Stomach (tissue), 9 donors: ENCODE data around the gene SERINC3. TPM values are rescaled to one million over a fixed set of nuclear protein-coding genes. Genes with fewer than 3 reads are reported as not detected.

ENCODE experiments used
- DNase-seq, 2 donors: peaks; one replicate each; pipeline versions ENCODE4 v3.0.0 to v3.0.0-alpha.2; 2013 to 2019
- H3K27ac ChIP-seq, 5 donors: fragments of 200-600 bp in 4 of 5; sonication (generic) in 4 of 5; one replicate each; pipeline ENCODE4 v1.5.1; 2013 to 2019; ENCODE audit warnings: mild to moderate bottlenecking in 1 of 5, moderate library complexity in 1 of 5
- H3K27me3 ChIP-seq, 3 donors: fragments of 200-600 bp; sonication (generic); one replicate each; pipeline ENCODE4 v1.5.1; 2017 to 2019; ENCODE audit warnings: mixed run types in 1 of 3
- H3K36me3 ChIP-seq, 4 donors: fragments of 200-600 bp; sonication (generic); 1 replicate in 3 of 4; 2 replicates in 1 of 4; pipeline ENCODE4 v1.5.1; 2016 to 2019
- H3K4me1 ChIP-seq, 4 donors: fragments of 200-600 bp; sonication (generic); one replicate each; pipeline ENCODE4 v1.5.1; 2016 to 2019
- H3K4me3 ChIP-seq, 4 donors: fragments of 200-600 bp; sonication (generic) in 3 of 4; one replicate each; pipeline ENCODE4 v1.5.1; 2016 to 2019; ENCODE audit warnings: mild to moderate bottlenecking in 1 of 4
- H3K9me3 ChIP-seq, 4 donors: fragments of 200-600 bp; sonication (generic); one replicate each; pipeline ENCODE4 v1.5.1; 2016 to 2019
- EP300 ChIP-seq: sonication (generic); formaldehyde crosslinking; IDR thresholded peaks from one replicate; pipeline ENCODE4 v1.6.1; 2017; ENCODE audit warnings: antibody characterized with exemption
- POLR2A ChIP-seq, 4 donors: fragments of 450-650 bp; IDR thresholded peaks; one replicate each; pipeline ENCODE4 v1.6.1; 2016; ENCODE audit warnings: antibody characterized with exemption in 4 of 4, control low read depth in 2 of 4, mild to moderate bottlenecking in 1 of 4, moderate library complexity in 1 of 4
- POLR2AphosphoS5 ChIP-seq, 3 donors: sonication (generic); formaldehyde crosslinking; IDR thresholded peaks; one replicate each; pipeline ENCODE4 v1.6.1; 2016; ENCODE audit warnings: antibody characterized with exemption in 3 of 3
- WGBS, 5 donors: extraction: QIAGEN DNeasy Blood & Tissue Kit in 3 of 5; methylation state at CpG; one replicate each; pipeline versions ENCODE4 v1.1.5 to v1.1.7; 2013 to 2018; 5-methylcytosine and 5-hydroxymethylcytosine counted together
- intact Hi-C: fragments of 100-400 bp; cut with DNase I; formaldehyde crosslinking; loops from one replicate; pipeline ENCODE4 v1.15.1; 2023; ENCODE audit warnings: low total_unique reads
- polyA plus RNA-seq, 3 donors: library from polyadenylated mRNA; stranded (reverse); fragments of 200-250 nt; gene quantifications; one replicate each; pipeline ENCODE4 v1.2.3, GENCODE V29; 2013
- total RNA-seq, 5 donors: library from RNA; depleted of rRNA; stranded (reverse); fragments of >200 nt; gene quantifications; one replicate each; pipeline versions ENCODE4 v1.1.0 to v1.2.3, GENCODE V29; 2014 to 2016
- TF ChIP-seq, protein P1 (sequence below), 7 experiments: fragments of 450-650 bp in 4 of 7; fragments of 200-600 bp in 3 of 7; sonication (generic) in 3 of 7; IDR thresholded peaks; one replicate each; pipeline ENCODE4 v1.5.1; 2016 to 2019; ENCODE audit warnings: antibody characterized with exemption in 7 of 7, control low read depth in 2 of 7, mild to moderate bottlenecking in 1 of 7
- donor health status: healthy with polysubstance abuse.
- donor health status: Bipolar disorder and iron deficiency.
- donor health status: healthy.

Gene SERINC3
- total and polyA plus RNA-seq, 8 donors, result 9.6 to 109 (median 42.9) TPM

DNA sequence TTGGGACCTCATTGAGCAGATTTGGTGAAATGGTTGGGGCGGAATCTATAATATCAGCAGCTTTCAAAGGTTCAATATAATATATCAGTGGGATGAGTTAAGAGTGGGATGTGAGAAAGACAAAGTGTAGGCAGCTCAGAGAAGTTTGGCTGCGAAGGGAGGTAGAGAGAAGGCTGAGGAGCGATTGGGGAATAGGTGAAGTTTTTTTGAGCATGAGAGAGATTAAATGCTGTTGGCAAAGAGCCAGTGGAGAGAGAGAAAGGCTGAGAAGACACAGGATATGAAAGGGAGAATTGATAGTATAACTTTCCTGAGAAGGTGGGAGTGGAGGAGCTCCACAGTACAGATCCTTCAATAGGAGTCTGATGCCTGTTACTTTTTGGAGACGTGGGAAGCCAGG, 12.1 kb upstream of the SERINC3 start:
- Histone ChIP-seq H3K4me3 (no peak overlapping the region), H3K27me3 (no peaks in the 10 kb centered on the region), H3K36me3 (no peaks in the 10 kb centered on the region), H3K4me1 (peaks cover 10 to 49% (median 31%) of the 10 kb centered on the region in 4 donors), H3K9me3 (no peaks in the 10 kb centered on the region), H3K27ac (no peak overlapping the region)
- DNase-seq, result no peak
- no peak for TF ChIP-seq POLR2A (IDR thresholded peaks at IDR 0.05)
- TF ChIP-seq POLR2AphosphoS5 (IDR thresholded peaks at IDR 0.05), result no peak
- TF ChIP-seq, protein P1, sequence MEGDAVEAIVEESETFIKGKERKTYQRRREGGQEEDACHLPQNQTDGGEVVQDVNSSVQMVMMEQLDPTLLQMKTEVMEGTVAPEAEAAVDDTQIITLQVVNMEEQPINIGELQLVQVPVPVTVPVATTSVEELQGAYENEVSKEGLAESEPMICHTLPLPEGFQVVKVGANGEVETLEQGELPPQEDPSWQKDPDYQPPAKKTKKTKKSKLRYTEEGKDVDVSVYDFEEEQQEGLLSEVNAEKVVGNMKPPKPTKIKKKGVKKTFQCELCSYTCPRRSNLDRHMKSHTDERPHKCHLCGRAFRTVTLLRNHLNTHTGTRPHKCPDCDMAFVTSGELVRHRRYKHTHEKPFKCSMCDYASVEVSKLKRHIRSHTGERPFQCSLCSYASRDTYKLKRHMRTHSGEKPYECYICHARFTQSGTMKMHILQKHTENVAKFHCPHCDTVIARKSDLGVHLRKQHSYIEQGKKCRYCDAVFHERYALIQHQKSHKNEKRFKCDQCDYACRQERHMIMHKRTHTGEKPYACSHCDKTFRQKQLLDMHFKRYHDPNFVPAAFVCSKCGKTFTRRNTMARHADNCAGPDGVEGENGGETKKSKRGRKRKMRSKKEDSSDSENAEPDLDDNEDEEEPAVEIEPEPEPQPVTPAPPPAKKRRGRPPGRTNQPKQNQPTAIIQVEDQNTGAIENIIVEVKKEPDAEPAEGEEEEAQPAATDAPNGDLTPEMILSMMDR (IDR thresholded peaks at IDR 0.05), result no peak
- no peak for TF ChIP-seq EP300
- 73 to 81% (median 75%) methylated on average over 4 of the region's 4 CpGs for WGBS, 5 donors
- intact Hi-C loops, result no loop called here

DNA sequence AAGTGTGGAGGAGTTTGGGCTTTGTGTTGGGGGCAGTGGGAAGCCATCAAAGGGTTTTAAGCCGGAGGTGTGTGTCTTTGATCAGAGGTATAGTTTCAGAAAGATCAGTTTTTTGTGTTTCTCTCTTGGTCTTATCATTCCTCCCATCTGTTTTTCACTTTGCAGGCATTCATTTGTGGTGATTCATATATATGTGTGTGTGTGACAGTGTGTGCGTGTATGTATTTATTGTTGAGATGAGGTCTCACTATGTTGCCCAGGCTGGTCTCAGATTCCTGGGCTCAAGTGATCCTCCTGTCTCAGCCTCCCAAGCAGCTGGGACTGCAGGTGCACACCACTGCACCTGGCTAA, 11.1 kb upstream of the SERINC3 start:
- intact Hi-C loops, result no loop called here
- no peak for TF ChIP-seq EP300
- TF ChIP-seq POLR2A (IDR thresholded peaks at IDR 0.05), result no peak
- no peak for TF ChIP-seq POLR2AphosphoS5 (IDR thresholded peaks at IDR 0.05)
- TF ChIP-seq, protein P1 (IDR thresholded peaks at IDR 0.05), result no peak
- Histone ChIP-seq H3K4me1 (peaks cover 10 to 49% (median 27%) of the 10 kb centered on the region in 4 donors), H3K27me3 (no peaks in the 10 kb centered on the region), H3K27ac (peak overlapping the region in 3 of 5 donors; percentile 78 to 88 (median 86)), H3K4me3 (peak overlapping the region in 3 of 4 donors; percentile 74 to 97 (median 78)), H3K36me3 (no peaks in the 10 kb centered on the region), H3K9me3 (no peaks in the 10 kb centered on the region)
- WGBS, 5 donors, result 64 to 83% (median 72%) methylated on average over 2 of the region's 2 CpGs
- no peak for DNase-seq

DNA sequence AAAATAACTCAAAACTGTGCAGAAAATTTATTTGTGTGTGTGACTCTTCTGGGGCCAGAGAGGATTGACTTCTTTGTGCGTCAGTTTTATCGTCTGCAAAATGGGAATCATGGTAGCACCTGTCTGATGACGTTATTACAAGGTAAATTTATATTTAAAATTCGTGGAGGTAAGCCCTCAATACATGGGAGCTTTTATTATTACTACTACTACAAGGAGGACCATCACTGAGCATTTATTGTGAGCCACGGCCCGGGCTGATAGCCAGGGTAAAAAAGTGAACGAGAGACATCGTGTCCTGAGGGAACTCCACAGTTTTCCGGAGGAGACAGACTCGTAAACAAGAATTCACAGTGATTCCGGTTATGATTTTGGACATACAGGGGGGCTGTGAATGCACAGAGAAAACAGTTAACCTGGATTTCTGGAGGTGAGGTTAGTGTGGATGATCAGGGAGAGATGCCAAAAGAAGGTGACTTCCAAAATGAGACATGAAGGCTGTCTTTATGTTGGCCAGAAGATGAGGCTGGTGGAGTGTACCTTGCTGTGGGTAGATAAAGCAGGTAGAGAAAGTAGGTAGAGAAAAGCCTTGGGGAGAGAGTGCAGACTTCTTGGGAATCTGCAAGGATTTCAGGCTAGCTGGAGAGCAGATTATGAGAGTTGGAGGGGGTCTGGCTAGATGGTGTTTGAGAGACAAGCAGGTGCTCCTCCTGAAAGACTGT, 10.6 kb upstream of the SERINC3 start:
- no peaks in the 10 kb centered on the region for H3K9me3 ChIP-seq
- no peak for TF ChIP-seq POLR2AphosphoS5 (IDR thresholded peaks at IDR 0.05)
- H3K36me3 ChIP-seq, result no peaks in the 10 kb centered on the region
- peaks cover 10 to 49% (median 27%) of the 10 kb centered on the region in 4 donors for H3K4me1 ChIP-seq
- intact Hi-C loops, result no loop called here
- no peak for DNase-seq
- peak overlapping the region; percentile 74 to 97 (median 83) for H3K4me3 ChIP-seq
- peak overlapping the region in 4 of 5 donors; percentile 74 to 88 (median 82) for H3K27ac ChIP-seq
- 7 to 18% (median 15%) methylated on average over 11 of the region's 11 CpGs for WGBS, 5 donors
- H3K27me3 ChIP-seq, result no peaks in the 10 kb centered on the region

DNA sequence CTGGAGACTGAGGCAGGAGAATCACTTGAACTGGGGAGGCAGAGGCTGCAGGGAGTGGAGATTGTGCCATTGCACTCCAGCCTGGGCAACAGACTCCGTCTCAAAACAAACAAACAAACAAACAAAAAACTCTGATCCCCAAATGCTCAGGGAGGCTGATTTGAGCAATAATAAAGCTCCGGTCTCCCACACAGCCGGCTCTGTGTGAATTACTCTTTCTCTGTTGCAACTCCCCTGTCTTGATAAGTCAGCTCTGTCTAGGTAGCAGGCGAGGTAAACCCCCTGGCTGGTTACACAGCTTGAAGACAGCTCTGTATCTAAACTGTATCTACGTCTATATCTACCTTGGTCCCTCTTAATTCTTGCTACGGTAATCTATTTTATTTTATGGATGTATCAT, 6.4 kb upstream of the SERINC3 start:
- TF ChIP-seq, protein P1 (IDR thresholded peaks at IDR 0.05), result no peak
- TF ChIP-seq POLR2AphosphoS5 (IDR thresholded peaks at IDR 0.05) (no peak), EP300 (no peak), POLR2A (IDR thresholded peaks at IDR 0.05) (no peak)
- Histone ChIP-seq H3K4me1 (peaks cover 10 to 26% (median 16%) of the 10 kb centered on the region in 4 donors), H3K9me3 (no peaks in the 10 kb centered on the region), H3K27ac (no peak overlapping the region), H3K27me3 (no peaks in the 10 kb centered on the region), H3K4me3 (no peak overlapping the region), H3K36me3 (no peaks in the 10 kb centered on the region)
- WGBS, 5 donors, result 67 to 85% (median 71%) methylated on average over 6 of the region's 6 CpGs
- intact Hi-C loops, result no loop called here
- no peak for DNase-seq

DNA sequence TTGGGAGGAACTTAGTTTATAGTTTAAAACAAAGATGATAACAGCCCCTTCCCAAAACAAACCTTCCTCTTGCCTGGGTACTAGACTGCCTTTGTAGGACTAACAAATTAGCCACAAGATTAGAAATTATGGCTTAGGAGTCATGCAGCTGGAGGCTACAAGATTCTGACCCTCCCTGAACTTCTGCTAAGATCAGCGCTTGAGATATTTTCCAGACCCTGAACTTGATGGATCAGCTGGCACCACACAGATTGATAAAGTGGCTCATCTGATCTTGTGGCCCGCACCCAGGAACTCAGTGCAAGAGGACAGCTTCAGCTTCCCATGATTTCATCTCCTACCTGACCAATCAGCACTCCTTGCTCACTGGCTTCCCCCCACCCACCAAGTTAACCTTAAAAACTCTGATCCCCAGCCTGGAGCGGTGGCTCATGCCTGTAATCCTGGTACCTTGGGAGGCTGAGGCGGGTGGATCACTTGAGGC, 5.9 kb upstream of the SERINC3 start:
- Histone ChIP-seq H3K27me3 (no peaks in the 10 kb centered on the region), H3K27ac (no peak overlapping the region), H3K9me3 (no peaks in the 10 kb centered on the region), H3K4me3 (no peak overlapping the region), H3K36me3 (no peaks in the 10 kb centered on the region), H3K4me1 (peaks cover 10 to 21% (median 12%) of the 10 kb centered on the region in 4 donors)
- DNase-seq, result no peak
- intact Hi-C loops, result no loop called here
- WGBS, 5 donors, result 66 to 76% (median 69%) methylated on average over 4 of the region's 4 CpGs
- TF ChIP-seq, protein P1 (IDR thresholded peaks at IDR 0.05), result no peak
- TF ChIP-seq POLR2AphosphoS5 (IDR thresholded peaks at IDR 0.05) (no peak), EP300 (no peak), POLR2A (IDR thresholded peaks at IDR 0.05) (no peak)
